ENCODE measurements around the gene TRPM3. TPM values are rescaled to one million over a fixed set of nuclear protein-coding genes. Genes with fewer than 3 reads are reported as not detected.

The TRPM3 gene
- total and polyA plus RNA-seq, 2 of the 13 experiments (the other 11 are each of a cell fraction or from before 2014, with no cell fraction given): not detected

GRCh38 chr9:70510157-70510770 lies 611.2 kb downstream of the TRPM3 start:
- Histone ChIP-seq H3K79me2 (ENCODE audit: insufficient read depth, low read length) (no peaks in the 10 kb centered on the region), H3K36me3 (replicated peaks in 1 of 2; ENCODE audit: control insufficient read depth in 1 of 2, insufficient read depth in 2 of 2, low read length in 2 of 2) (no peaks in the 10 kb centered on the region), H3K9me3 (ENCODE audit: low read length) (no peaks in the 10 kb centered on the region), H3K27ac (ENCODE audit: extremely low read length, insufficient read depth, low read length) (no peak overlapping the region), H3K9ac (ENCODE audit: insufficient read depth, low read depth, low read length) (no peak overlapping the region), H4K20me1 (ENCODE audit: insufficient read depth, low read length) (no peaks in the 10 kb centered on the region), H3K4me1 (ENCODE audit: insufficient read depth, low read length) (no peaks in the 10 kb centered on the region), H3K4me2 (ENCODE audit: low read depth, low read length) (no peak overlapping the region), H3K27me3 (ENCODE audit: control insufficient read depth in 1 of 2, insufficient read depth in 2 of 2, low read length in 2 of 2) (no peaks in the 10 kb centered on the region), H2AFZ (ENCODE audit: low read length) (no peak overlapping the region), H3K4me3 (replicated peaks in 1 of 3; ENCODE audit: insufficient read depth in 1 of 3, low read depth in 2 of 3, low read length in 3 of 3) (no peak overlapping the region)
- 0 out of 2 replicates have a peak, but pooled peaks have one; percentile 75 for TF ChIP-seq ZNF101 (CRISPR knock-in tag; IDR thresholded peaks at IDR 0.05; ENCODE audit: borderline replicate concordance, low read depth)
- peak; percentile 51 for TF ChIP-seq CTCF (CRISPR knock-in tag; IDR thresholded peaks at IDR 0.05)
- no peak for TF ChIP-seq ZNF607 (CRISPR knock-in tag; IDR thresholded peaks at IDR 0.05; ENCODE audit: borderline replicate concordance)
- TF ChIP-seq STAG1 (CRISPR knock-in tag; IDR thresholded peaks at IDR 0.05): peak; percentile 56
- no peak for TF ChIP-seq KMT2B (CRISPR knock-in tag; IDR thresholded peaks at IDR 0.05)
- POLR2A ChIA-PET: no interaction called here
- in situ Hi-C loops (cut with HindIII; ENCODE audit: extremely low pct_ligation_motif_present, low pct_unique_long_range_greater_than_20kb) (no loop called here), intact Hi-C loops (cut with micrococcal nuclease; ENCODE audit: unreplicated experiment) (loop anchor here (5.0 kb wide), 1 partner anchor 82 kb away; no protein-coding TSS in a partner anchor)
- peak; percentile 12 for DNase-seq (ENCODE audit: low spot score)
- no TSS peak for BruUV-seq (replicated peaks)
- CTCF ChIA-PET (ENCODE audit: low intra/inter-chr PET ratio, low total read pairs): no interaction called here
- ATAC-seq: peak; percentile 71
- FAIRE-seq: no peak
- 26% methylated on average over 3 of the region's 3 CpGs for WGBS (ENCODE audit: low lambda C conversion rate)

DNA sequence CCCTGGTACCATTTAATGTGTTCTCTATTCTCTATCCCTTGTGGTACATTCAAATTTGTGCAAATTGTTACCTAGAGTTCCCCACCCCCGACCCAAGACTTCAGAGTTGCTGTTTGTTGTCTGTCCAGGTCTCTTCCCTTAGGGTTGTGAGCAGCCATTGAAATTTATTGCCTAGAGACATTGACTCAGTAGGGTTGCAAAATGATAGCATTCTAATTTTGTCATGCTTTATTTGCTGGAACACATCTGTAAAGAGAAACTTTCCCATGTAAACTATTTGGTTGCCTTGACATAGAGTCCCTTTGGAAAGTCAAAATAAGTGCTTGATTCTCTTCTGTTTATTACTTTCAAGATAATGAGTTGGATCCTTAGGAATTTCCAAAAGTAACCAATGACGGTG lies 615.3 kb downstream of the TRPM3 start:
- no peak overlapping the region for H2AFZ ChIP-seq (ENCODE audit: low read length)
- WGBS (ENCODE audit: low lambda C conversion rate): 26% methylated on average over 2 of the region's 2 CpGs
- H3K4me1 ChIP-seq (ENCODE audit: insufficient read depth, low read length): no peaks in the 10 kb centered on the region
- no peaks in the 10 kb centered on the region for H3K27me3 ChIP-seq (ENCODE audit: control insufficient read depth in 1 of 2, insufficient read depth in 2 of 2, low read length in 2 of 2)
- no peak overlapping the region for H3K9ac ChIP-seq (ENCODE audit: insufficient read depth, low read depth, low read length)
- ChIA-PET CTCF (ENCODE audit: low intra/inter-chr PET ratio, low total read pairs) (no interaction called here), POLR2A (no interaction called here)
- in situ Hi-C loops (cut with HindIII; ENCODE audit: extremely low pct_ligation_motif_present, low pct_unique_long_range_greater_than_20kb) (no loop called here), intact Hi-C loops (cut with micrococcal nuclease; ENCODE audit: unreplicated experiment) (no loop called here)
- no peaks in the 10 kb centered on the region for H3K79me2 ChIP-seq (ENCODE audit: insufficient read depth, low read length)
- no TSS peak for BruUV-seq (replicated peaks)
- no peaks in the 10 kb centered on the region for H3K9me3 ChIP-seq (ENCODE audit: low read length)
- no peak overlapping the region for H3K4me3 ChIP-seq (replicated peaks in 1 of 3; ENCODE audit: insufficient read depth in 1 of 3, low read depth in 2 of 3, low read length in 3 of 3)
- DNase-seq (ENCODE audit: low spot score): no peak
- ATAC-seq: no peak
- no peaks in the 10 kb centered on the region for H4K20me1 ChIP-seq (ENCODE audit: insufficient read depth, low read length)
- no peak for FAIRE-seq
- no peaks in the 10 kb centered on the region for H3K36me3 ChIP-seq (replicated peaks in 1 of 2; ENCODE audit: control insufficient read depth in 1 of 2, insufficient read depth in 2 of 2, low read length in 2 of 2)
- no peak overlapping the region for H3K27ac ChIP-seq (ENCODE audit: extremely low read length, insufficient read depth, low read length)
- no peak overlapping the region for H3K4me2 ChIP-seq (ENCODE audit: low read depth, low read length)
- no peak for TF ChIP-seq RFXAP (CRISPR knock-in tag; IDR thresholded peaks at IDR 0.05; ENCODE audit: borderline replicate concordance)
- TF ChIP-seq, protein P1, sequence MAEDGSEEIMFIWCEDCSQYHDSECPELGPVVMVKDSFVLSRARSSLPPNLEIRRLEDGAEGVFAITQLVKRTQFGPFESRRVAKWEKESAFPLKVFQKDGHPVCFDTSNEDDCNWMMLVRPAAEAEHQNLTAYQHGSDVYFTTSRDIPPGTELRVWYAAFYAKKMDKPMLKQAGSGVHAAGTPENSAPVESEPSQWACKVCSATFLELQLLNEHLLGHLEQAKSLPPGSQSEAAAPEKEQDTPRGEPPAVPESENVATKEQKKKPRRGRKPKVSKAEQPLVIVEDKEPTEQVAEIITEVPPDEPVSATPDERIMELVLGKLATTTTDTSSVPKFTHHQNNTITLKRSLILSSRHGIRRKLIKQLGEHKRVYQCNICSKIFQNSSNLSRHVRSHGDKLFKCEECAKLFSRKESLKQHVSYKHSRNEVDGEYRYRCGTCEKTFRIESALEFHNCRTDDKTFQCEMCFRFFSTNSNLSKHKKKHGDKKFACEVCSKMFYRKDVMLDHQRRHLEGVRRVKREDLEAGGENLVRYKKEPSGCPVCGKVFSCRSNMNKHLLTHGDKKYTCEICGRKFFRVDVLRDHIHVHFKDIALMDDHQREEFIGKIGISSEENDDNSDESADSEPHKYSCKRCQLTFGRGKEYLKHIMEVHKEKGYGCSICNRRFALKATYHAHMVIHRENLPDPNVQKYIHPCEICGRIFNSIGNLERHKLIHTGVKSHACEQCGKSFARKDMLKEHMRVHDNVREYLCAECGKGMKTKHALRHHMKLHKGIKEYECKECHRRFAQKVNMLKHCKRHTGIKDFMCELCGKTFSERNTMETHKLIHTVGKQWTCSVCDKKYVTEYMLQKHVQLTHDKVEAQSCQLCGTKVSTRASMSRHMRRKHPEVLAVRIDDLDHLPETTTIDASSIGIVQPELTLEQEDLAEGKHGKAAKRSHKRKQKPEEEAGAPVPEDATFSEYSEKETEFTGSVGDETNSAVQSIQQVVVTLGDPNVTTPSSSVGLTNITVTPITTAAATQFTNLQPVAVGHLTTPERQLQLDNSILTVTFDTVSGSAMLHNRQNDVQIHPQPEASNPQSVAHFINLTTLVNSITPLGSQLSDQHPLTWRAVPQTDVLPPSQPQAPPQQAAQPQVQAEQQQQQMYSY (CRISPR knock-in tag; IDR thresholded peaks at IDR 0.05): no peak
- TF ChIP-seq ZNF749 (CRISPR knock-in tag; IDR thresholded peaks at IDR 0.05; ENCODE audit: borderline replicate concordance): no peak
- TF ChIP-seq NR2F2 (IDR thresholded peaks at IDR 0.05; ENCODE audit: borderline replicate concordance, low read depth): no peak
- no peak for TF ChIP-seq SIX1 (CRISPR knock-in tag; IDR thresholded peaks at IDR 0.05; ENCODE audit: borderline replicate concordance)
- TF ChIP-seq, protein P2, sequence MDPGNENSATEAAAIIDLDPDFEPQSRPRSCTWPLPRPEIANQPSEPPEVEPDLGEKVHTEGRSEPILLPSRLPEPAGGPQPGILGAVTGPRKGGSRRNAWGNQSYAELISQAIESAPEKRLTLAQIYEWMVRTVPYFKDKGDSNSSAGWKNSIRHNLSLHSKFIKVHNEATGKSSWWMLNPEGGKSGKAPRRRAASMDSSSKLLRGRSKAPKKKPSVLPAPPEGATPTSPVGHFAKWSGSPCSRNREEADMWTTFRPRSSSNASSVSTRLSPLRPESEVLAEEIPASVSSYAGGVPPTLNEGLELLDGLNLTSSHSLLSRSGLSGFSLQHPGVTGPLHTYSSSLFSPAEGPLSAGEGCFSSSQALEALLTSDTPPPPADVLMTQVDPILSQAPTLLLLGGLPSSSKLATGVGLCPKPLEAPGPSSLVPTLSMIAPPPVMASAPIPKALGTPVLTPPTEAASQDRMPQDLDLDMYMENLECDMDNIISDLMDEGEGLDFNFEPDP (CRISPR knock-in tag; conservative IDR thresholded peaks at IDR 0.05): no peak
- TF ChIP-seq SMARCC2 (IDR thresholded peaks at IDR 0.05): no peak

Data from HepG2 (cell line).